Mesendoderm (in vitro differentiated cells): ENCODE results near the gene EXOC1L.

Experiments used
- DNase-seq: peaks from one replicate; pipeline ENCODE4 v3.0.0; 2013
- H2AK5ac ChIP-seq: 2 replicates; pipeline ENCODE4 v1.6.1; 2013; ENCODE audit warnings: low read length, inconsistent platforms
- H2BK120ac ChIP-seq: 2 replicates; pipeline ENCODE4 v1.6.1; 2013; ENCODE audit warnings: low read depth, mild to moderate bottlenecking, low read length, moderate library complexity, mixed read lengths
- H2BK15ac ChIP-seq: replicated peaks from 2 replicates; pipeline ENCODE4 v1.6.1; 2013; ENCODE audit warnings: low read depth, mild to moderate bottlenecking, moderate library complexity
- H2BK5ac ChIP-seq: 2 replicates; pipeline ENCODE4 v1.6.1; 2013; ENCODE audit warnings: low read length, inconsistent platforms
- H3K18ac ChIP-seq: 2 replicates; pipeline ENCODE4 v1.6.1; 2013; ENCODE audit warnings: mild to moderate bottlenecking, low read length, mixed read lengths
- H3K23ac ChIP-seq: one replicate; pipeline ENCODE4 v1.6.1; 2013; ENCODE audit warnings: low read length
- H3K27ac ChIP-seq: 2 replicates; pipeline ENCODE4 v1.5.1; 2013; ENCODE audit warnings: low read depth, mild to moderate bottlenecking, inconsistent platforms, low read length, moderate library complexity
- H3K27me3 ChIP-seq: 2 replicates; pipeline ENCODE4 v1.6.1; 2013; ENCODE audit warnings: low read length, control low read depth, mild to moderate bottlenecking, inconsistent platforms; ENCODE audit not compliant: insufficient read depth, poor library complexity
- H3K36me3 ChIP-seq: 2 replicates; pipeline ENCODE4 v1.6.1; 2013; ENCODE audit warnings: low read length, inconsistent platforms; ENCODE audit not compliant: control insufficient read depth, insufficient read depth
- H3K4ac ChIP-seq: one replicate; pipeline ENCODE4 v1.6.1; 2013; ENCODE audit warnings: low read depth, mild to moderate bottlenecking, low read length, moderate library complexity
- H3K4me1 ChIP-seq: 2 replicates; pipeline ENCODE4 v1.6.1; 2013; ENCODE audit warnings: low read depth, low read length, inconsistent platforms; ENCODE audit not compliant: control insufficient read depth
- H3K4me2 ChIP-seq: 2 replicates; pipeline ENCODE4 v1.6.1; 2013; ENCODE audit warnings: low read length
- H3K4me3 ChIP-seq: 2 replicates; pipeline ENCODE4 v1.5.1; 2013; ENCODE audit warnings: mild to moderate bottlenecking, low read length
- H3K56ac ChIP-seq: one replicate; pipeline ENCODE4 v1.6.1; 2013; ENCODE audit warnings: low read length
- H3K79me1 ChIP-seq: 2 replicates; pipeline ENCODE4 v1.6.1; 2013; ENCODE audit warnings: low read length, inconsistent platforms
- H3K79me2 ChIP-seq: 2 replicates; pipeline ENCODE4 v1.6.1; 2013; ENCODE audit warnings: mild to moderate bottlenecking, low read length; ENCODE audit not compliant: control insufficient read depth, insufficient read depth
- H3K9ac ChIP-seq: 2 replicates; pipeline ENCODE4 v1.6.1; 2013; ENCODE audit warnings: low read length, inconsistent platforms
- H4K5ac ChIP-seq: one replicate; pipeline ENCODE4 v1.6.1; 2013; ENCODE audit warnings: low read length
- H4K8ac ChIP-seq: one replicate; pipeline ENCODE4 v1.6.1; 2013; ENCODE audit warnings: low read depth, mild to moderate bottlenecking, control low read depth, low read length, moderate library complexity
- WGBS: extraction: QIAGEN DNeasy Blood & Tissue Kit; methylation state at CpG from one replicate; pipeline ENCODE4 v1.1.7; 2013; ENCODE audit warnings: low lambda C conversion rate, missing lambda C conversion rate; ENCODE audit not compliant: insufficient coverage; ENCODE audit errors: extremely low coverage; 5-methylcytosine and 5-hydroxymethylcytosine counted together

Gene EXOC1L

DNA sequence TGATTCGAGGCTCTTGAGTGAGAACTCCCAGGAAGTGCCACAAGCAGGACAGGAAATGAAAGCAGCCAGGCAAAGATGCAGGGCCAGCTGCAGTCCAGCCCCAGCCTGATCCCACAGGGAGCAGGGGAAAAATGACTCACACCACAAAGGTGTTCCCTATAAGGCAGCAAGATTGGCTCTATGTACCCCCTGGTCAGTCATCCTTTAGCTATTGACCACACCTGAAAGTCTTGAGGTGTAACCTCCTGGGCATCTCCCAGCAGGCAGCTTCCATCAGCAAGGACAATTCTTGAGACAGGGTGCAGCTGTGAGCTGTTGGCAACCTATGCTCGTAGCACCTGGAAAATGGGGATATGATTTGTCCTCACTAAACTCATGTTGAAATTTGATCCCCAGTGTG is 27.9 kb upstream of the EXOC1L start:
- no peak overlapping the region for H3K4ac ChIP-seq
- no peak for DNase-seq
- no peaks in the 10 kb centered on the region for H3K27me3 ChIP-seq
- WGBS = no CpG with 5 or more reads among the region's 2 CpGs
- H3K56ac ChIP-seq = no peak overlapping the region
- no peak overlapping the region for H3K4me3 ChIP-seq
- no peak overlapping the region for H3K4me2 ChIP-seq
- H3K36me3 ChIP-seq = no peaks in the 10 kb centered on the region
- no peaks in the 10 kb centered on the region for H3K4me1 ChIP-seq
- H3K18ac ChIP-seq = no peak overlapping the region
- H4K5ac ChIP-seq = no peak overlapping the region
- H2BK15ac ChIP-seq = no peak overlapping the region
- no peak overlapping the region for H2BK120ac ChIP-seq
- no peak overlapping the region for H2AK5ac ChIP-seq
- no peak overlapping the region for H3K23ac ChIP-seq
- H3K27ac ChIP-seq = no peak overlapping the region
- H3K79me2 ChIP-seq = no peaks in the 10 kb centered on the region
- no peak overlapping the region for H3K9ac ChIP-seq
- H2BK5ac ChIP-seq = no peak overlapping the region
- no peak overlapping the region for H4K8ac ChIP-seq
- no peaks in the 10 kb centered on the region for H3K79me1 ChIP-seq

DNA sequence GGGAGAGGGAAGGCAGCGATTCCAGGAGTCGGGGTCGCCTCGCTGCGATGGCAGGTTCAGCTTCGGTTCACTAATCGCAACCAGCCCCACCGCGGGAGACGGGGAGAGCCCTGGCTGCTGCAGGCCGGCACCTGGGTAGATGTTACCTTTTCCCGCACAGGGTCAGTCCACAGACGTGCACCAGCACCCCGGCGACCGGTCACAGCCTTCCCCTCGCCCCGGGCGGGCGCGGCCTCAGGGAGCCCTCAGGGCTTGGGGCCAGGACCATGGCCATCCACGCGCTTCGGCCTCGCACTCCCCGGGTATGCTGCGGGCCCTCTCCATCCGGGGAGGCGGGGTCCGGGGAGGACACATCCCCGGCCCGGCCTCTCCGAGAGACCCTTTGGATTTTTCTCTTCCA is 26.1 kb upstream of the EXOC1L start:
- no peak overlapping the region for H2BK120ac ChIP-seq
- no peak overlapping the region for H3K56ac ChIP-seq
- H2BK5ac ChIP-seq = no peak overlapping the region
- WGBS = no CpG with 5 or more reads among the region's 33 CpGs
- DNase-seq = no peak
- no peak overlapping the region for H3K23ac ChIP-seq
- H3K27ac ChIP-seq = no peak overlapping the region
- H3K4ac ChIP-seq = no peak overlapping the region
- H3K4me3 ChIP-seq = no peak overlapping the region
- no peak overlapping the region for H2AK5ac ChIP-seq
- H3K4me1 ChIP-seq = no peaks in the 10 kb centered on the region
- H3K18ac ChIP-seq = no peak overlapping the region
- no peaks in the 10 kb centered on the region for H3K79me2 ChIP-seq
- H3K79me1 ChIP-seq = no peaks in the 10 kb centered on the region
- H4K8ac ChIP-seq = no peak overlapping the region
- H3K4me2 ChIP-seq = no peak overlapping the region
- no peak overlapping the region for H4K5ac ChIP-seq
- no peaks in the 10 kb centered on the region for H3K27me3 ChIP-seq
- H2BK15ac ChIP-seq = no peak overlapping the region
- H3K9ac ChIP-seq = no peak overlapping the region
- H3K36me3 ChIP-seq = no peaks in the 10 kb centered on the region

DNA sequence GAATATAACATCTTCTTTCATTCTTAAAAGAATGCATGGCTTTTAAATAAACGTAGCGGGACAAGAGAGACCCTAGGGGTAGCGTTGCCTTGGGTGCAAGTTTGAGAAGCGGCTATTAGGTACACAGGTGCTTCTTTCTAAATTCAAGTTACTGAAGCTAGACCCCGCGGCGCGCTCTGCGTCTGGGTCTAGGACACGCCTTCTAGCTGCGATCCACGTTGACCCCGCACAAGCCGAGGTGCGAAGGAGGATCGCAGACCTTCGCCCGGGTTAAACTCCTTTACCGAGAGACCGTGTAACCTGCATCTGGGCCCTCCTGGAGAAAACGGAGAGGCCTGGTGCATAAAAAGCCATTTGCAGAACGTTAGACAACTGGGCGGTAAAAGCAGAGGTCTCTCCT is 25.5 kb upstream of the EXOC1L start:
- no peak for DNase-seq
- no CpG with 5 or more reads among the region's 23 CpGs for WGBS
- no peak overlapping the region for H3K18ac ChIP-seq

DNA sequence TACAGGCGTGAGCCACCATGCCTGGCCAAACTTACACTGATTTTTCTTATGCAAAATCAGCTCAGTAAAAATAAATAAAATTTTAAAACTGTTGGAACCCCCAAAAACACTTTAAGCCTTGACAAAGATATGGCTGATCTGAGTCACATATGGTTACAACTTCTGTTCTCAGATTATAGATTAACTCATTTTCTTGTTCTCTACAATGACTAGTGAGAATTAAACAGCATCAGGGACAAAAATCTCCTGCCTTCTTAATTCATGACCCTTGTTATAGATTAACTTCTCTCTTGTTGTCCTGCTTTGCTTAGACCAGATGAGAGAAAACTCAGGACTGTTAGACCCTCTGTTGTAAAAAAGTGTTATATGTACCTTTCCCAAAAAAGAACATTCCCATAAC is 24.2 kb upstream of the EXOC1L start:
- WGBS = no CpG with 5 or more reads among the region's 1 CpG
- H2BK5ac ChIP-seq = no peak overlapping the region
- no peaks in the 10 kb centered on the region for H3K36me3 ChIP-seq
- no peak overlapping the region for H2BK120ac ChIP-seq
- no peak for DNase-seq
- no peak overlapping the region for H3K4me3 ChIP-seq
- no peak overlapping the region for H3K4ac ChIP-seq
- no peaks in the 10 kb centered on the region for H3K27me3 ChIP-seq
- H3K9ac ChIP-seq = no peak overlapping the region
- H3K23ac ChIP-seq = no peak overlapping the region
- no peak overlapping the region for H2BK15ac ChIP-seq
- no peak overlapping the region for H4K8ac ChIP-seq
- no peak overlapping the region for H4K5ac ChIP-seq
- no peak overlapping the region for H3K56ac ChIP-seq
- H2AK5ac ChIP-seq = no peak overlapping the region
- no peaks in the 10 kb centered on the region for H3K4me1 ChIP-seq
- H3K18ac ChIP-seq = no peak overlapping the region
- H3K27ac ChIP-seq = no peak overlapping the region
- no peaks in the 10 kb centered on the region for H3K79me2 ChIP-seq
- H3K79me1 ChIP-seq = no peaks in the 10 kb centered on the region
- H3K4me2 ChIP-seq = no peak overlapping the region

More for the DNA sequence above, 25.5 kb upstream of the EXOC1L start:
- Histone ChIP-seq H3K9ac (no peak overlapping the region), H4K5ac (no peak overlapping the region), H3K23ac (no peak overlapping the region), H3K4me3 (no peak overlapping the region), H3K36me3 (no peaks in the 10 kb centered on the region), H3K4ac (no peak overlapping the region), H2BK15ac (no peak overlapping the region), H3K27me3 (no peaks in the 10 kb centered on the region), H3K56ac (no peak overlapping the region), H2AK5ac (no peak overlapping the region), H3K79me2 (no peaks in the 10 kb centered on the region), H2BK120ac (no peak overlapping the region), H2BK5ac (no peak overlapping the region), H3K27ac (no peak overlapping the region), H3K4me2 (no peak overlapping the region), H4K8ac (no peak overlapping the region), H3K79me1 (no peaks in the 10 kb centered on the region), H3K4me1 (no peaks in the 10 kb centered on the region)

DNA sequence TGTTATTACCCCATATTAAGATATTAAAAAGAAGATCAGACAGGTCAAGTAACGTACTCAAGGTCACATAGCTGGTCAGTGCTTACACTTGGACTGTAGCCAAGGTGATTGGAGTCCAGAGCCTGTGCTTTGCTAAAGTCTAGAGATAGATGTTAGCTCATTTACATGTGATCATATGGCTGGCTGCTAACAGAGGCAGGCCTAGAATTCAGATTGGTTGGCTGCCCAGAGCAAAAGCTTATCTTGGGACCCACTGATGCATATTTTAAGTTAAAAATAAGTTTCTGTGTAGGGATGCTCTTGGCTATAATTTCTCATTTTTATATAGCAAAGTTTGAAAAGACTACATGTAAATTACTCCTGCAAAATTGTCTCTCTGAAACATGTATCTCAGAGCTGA is 18.1 kb upstream of the EXOC1L start:
- Histone ChIP-seq H2BK120ac (no peak overlapping the region), H3K4me2 (no peak overlapping the region), H3K23ac (no peak overlapping the region), H4K5ac (no peak overlapping the region), H2BK15ac (no peak overlapping the region), H3K4me3 (no peak overlapping the region), H4K8ac (no peak overlapping the region), H3K27me3 (no peaks in the 10 kb centered on the region), H3K4me1 (no peaks in the 10 kb centered on the region), H3K79me2 (no peaks in the 10 kb centered on the region), H3K4ac (no peak overlapping the region), H3K18ac (no peak overlapping the region), H2BK5ac (no peak overlapping the region), H3K36me3 (no peaks in the 10 kb centered on the region), H3K56ac (no peak overlapping the region), H3K79me1 (no peaks in the 10 kb centered on the region), H3K27ac (no peak overlapping the region), H3K9ac (no peak overlapping the region), H2AK5ac (no peak overlapping the region)
- DNase-seq = no peak
- WGBS = no CpG with 5 or more reads among the region's 1 CpG

DNA sequence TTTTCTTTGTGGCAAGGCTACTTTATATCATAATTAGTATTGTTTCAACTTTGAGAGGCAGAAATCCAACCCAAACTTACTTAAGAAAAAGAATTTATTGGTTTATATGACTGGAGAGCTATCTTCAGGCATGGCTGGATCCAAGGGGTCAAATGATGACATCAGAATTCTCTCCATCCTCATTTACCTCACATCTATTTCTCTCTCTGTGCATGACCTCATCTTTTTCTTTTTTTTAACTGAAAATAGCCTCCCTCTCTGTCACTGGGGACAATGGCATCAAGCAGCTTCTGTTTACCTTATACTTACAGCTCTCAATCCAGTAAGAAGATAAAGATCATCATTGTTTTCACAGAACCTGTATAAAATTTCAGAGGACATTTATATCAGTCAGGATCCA is 12.0 kb upstream of the EXOC1L start:
- Histone ChIP-seq H3K27ac (no peak overlapping the region), H3K27me3 (no peaks in the 10 kb centered on the region), H3K9ac (no peak overlapping the region), H3K18ac (no peak overlapping the region), H3K4ac (no peak overlapping the region), H2BK15ac (no peak overlapping the region), H2BK120ac (no peak overlapping the region), H3K23ac (no peak overlapping the region), H2AK5ac (no peak overlapping the region), H3K79me1 (no peaks in the 10 kb centered on the region), H3K4me1 (no peaks in the 10 kb centered on the region), H3K4me3 (no peak overlapping the region), H3K4me2 (no peak overlapping the region), H3K36me3 (no peaks in the 10 kb centered on the region), H4K8ac (no peak overlapping the region), H3K79me2 (no peaks in the 10 kb centered on the region), H3K56ac (no peak overlapping the region), H4K5ac (no peak overlapping the region), H2BK5ac (no peak overlapping the region)
- no peak for DNase-seq
